Diencephalon (tissue), 1 donor: ENCODE results near the gene HDX. TPM values are rescaled to one million over a fixed set of nuclear protein-coding genes. Genes with fewer than 3 reads are reported as not detected.

Experiments
- small RNA-seq: library from RNA; depleted of rRNA; stranded (forward); fragments of <200 nt; gene quantifications from one replicate; pipeline ENCODE3, GENCODE V24; 2014
- total RNA-seq: library from RNA; depleted of rRNA; stranded (reverse); fragments of >200 nt; gene quantifications from one replicate; pipeline ENCODE4 v1.2.3, GENCODE V29; 2014

The HDX gene
- total RNA-seq = 13.8 TPM

DNA sequence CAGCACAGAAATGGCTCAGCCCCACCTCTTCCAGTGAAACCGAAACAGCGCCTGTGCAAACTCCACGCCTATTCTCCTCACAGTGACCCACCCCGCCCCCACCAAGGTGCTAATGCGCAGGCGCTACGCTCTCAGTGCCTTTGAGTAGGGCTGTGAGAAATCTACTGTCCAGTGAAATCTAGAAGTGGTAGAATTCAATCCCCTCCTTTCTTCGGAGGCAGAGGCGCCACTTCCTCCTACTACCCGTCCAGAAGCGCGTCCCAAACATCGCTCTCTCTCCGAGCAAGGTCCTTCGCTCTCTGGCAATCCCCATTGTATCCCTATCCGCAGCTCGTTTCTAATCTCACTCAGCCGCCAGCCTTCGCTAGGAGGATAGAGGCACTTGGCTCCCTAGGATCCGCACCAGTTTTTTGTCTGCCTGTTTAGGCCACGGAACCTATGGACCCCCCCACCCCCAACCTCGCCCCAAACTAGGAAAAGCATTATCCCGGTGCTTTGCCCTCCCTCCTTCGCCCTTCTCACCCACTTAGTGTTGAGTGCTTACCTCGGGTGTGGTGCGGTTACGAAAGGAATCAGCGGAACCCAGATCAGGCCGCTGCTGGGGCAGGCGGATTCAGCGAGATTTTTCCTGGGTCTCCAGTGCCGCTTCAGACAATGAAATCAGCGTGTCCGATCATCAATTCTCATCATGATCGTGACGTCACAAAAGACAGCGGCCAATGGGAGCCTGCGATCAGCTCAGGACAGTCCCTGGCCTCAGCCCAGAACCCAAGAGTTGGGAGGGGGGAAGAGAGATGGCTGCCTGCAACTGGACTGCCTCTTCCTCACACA is at the start of gene HDX:
Gene HDX, minus strand, starts transcription at position 656 of the 831 bp plus-strand sequence. CDS start 27,056 bp downstream, outside the sequence.

Small RNAs within 50 kb of the gene (small RNA-seq; reads per million reads assigned to genes)
- gene AL450471.1 = not detected
